Fibroblast of lung (primary cell): ENCODE data around the gene ADD3. TPM values are rescaled to one million over a fixed set of nuclear protein-coding genes. Genes with fewer than 3 reads are reported as not detected.

Source experiments
- DNase-seq, 2 donors: peaks; one replicate each; pipeline versions ENCODE4 v3.0.0 to v3.0.0-alpha.2; 2010; ENCODE audit warnings: low read depth in 2 of 2
- H2AFZ ChIP-seq: 2 replicates; pipeline ENCODE4 v1.5.1; 2012; ENCODE audit warnings: low read length, control low read depth, inconsistent platforms
- H3K27ac ChIP-seq: 2 replicates; pipeline ENCODE4 v1.5.1; 2011; ENCODE audit warnings: low read length, control low read depth; ENCODE audit not compliant: insufficient read depth
- H3K27me3 ChIP-seq: 2 replicates; pipeline ENCODE4 v1.5.1; 2011; ENCODE audit warnings: mild to moderate bottlenecking, low read length; ENCODE audit not compliant: control insufficient read depth, insufficient read depth
- H3K36me3 ChIP-seq: 2 replicates; pipeline ENCODE4 v1.5.1; 2011; ENCODE audit warnings: low read length; ENCODE audit not compliant: control insufficient read depth, insufficient read depth
- H3K4me1 ChIP-seq: 2 replicates; pipeline ENCODE4 v1.5.1; 2011; ENCODE audit warnings: low read length; ENCODE audit not compliant: control insufficient read depth, insufficient read depth; ENCODE audit errors: extremely low read depth
- H3K4me2 ChIP-seq: 2 replicates; pipeline ENCODE4 v1.5.1; 2011; ENCODE audit warnings: low read length, control low read depth; ENCODE audit not compliant: insufficient read depth; ENCODE audit errors: extremely low read depth
- H3K4me3 ChIP-seq, 4 experiments: fragments of 200-600 bp in 1 of 4; sonication (generic) in 1 of 4; replicated peaks in 1 of 4; 2 replicates each; pipeline ENCODE4 v1.5.1; 2011 to 2016; ENCODE audit warnings: low read length in 4 of 4, low read depth in 3 of 4, mild to moderate bottlenecking in 3 of 4, control low read depth in 2 of 4, inconsistent platforms in 1 of 4, mixed read lengths in 1 of 4; ENCODE audit not compliant: insufficient read depth in 1 of 4; ENCODE audit errors: control extremely low read depth in 1 of 4
- H3K79me2 ChIP-seq: 2 replicates; pipeline ENCODE4 v1.5.1; 2012; ENCODE audit warnings: mild to moderate bottlenecking, low read length, inconsistent platforms; ENCODE audit not compliant: control insufficient read depth, insufficient read depth
- H3K9ac ChIP-seq: 2 replicates; pipeline ENCODE4 v1.5.1; 2011; ENCODE audit warnings: mild to moderate bottlenecking, low read length, control low read depth; ENCODE audit not compliant: insufficient read depth
- H3K9me3 ChIP-seq: 2 replicates; pipeline ENCODE4 v1.5.1; 2012; ENCODE audit warnings: low read depth, low read length; ENCODE audit not compliant: control insufficient read depth, insufficient read depth
- H4K20me1 ChIP-seq: 2 replicates; pipeline ENCODE4 v1.5.1; 2011; ENCODE audit warnings: low read length; ENCODE audit not compliant: control insufficient read depth, insufficient read depth; ENCODE audit errors: extremely low read depth
- EZH2 ChIP-seq: IDR thresholded peaks from 2 replicates; pipeline ENCODE4 v1.5.1; 2012; ENCODE audit warnings: low read length, control low read depth, mild to moderate bottlenecking; ENCODE audit errors: missing control alignments
- polyA plus RNA-seq, 2 donors: library from polyadenylated mRNA; depleted of rRNA in 1 of 2; stranded (reverse) in 1 of 2; unstranded in 1 of 2; fragments of >200 nt; gene quantifications; 2 replicates each; pipeline ENCODE4 v1.2.1, GENCODE V29; 2011 to 2012; ENCODE audit warnings: missing spikeins in 1 of 2
- total RNA-seq: library from RNA; depleted of rRNA; stranded (reverse); fragments of >200 nt; gene quantifications from 2 replicates; pipeline ENCODE4 v1.2.1, GENCODE V29; 2014
- TF ChIP-seq, protein P1 (sequence below), 2 donors: IDR thresholded peaks in 1 of 2; conservative IDR thresholded peaks in 1 of 2; 1 replicate in 1 of 2; 2 replicates in 1 of 2; pipeline ENCODE4 v1.5.1; 2011 to 2012; ENCODE audit warnings: low read length in 2 of 2, control low read depth in 1 of 2, inconsistent platforms in 1 of 2, low read depth in 1 of 2, mild to moderate bottlenecking in 1 of 2

Gene ADD3
- total and polyA plus RNA-seq, 2 donors (not counting 1 experiment from before 2014, with no cell fraction given), result 93.0 to 416 TPM

DNA sequence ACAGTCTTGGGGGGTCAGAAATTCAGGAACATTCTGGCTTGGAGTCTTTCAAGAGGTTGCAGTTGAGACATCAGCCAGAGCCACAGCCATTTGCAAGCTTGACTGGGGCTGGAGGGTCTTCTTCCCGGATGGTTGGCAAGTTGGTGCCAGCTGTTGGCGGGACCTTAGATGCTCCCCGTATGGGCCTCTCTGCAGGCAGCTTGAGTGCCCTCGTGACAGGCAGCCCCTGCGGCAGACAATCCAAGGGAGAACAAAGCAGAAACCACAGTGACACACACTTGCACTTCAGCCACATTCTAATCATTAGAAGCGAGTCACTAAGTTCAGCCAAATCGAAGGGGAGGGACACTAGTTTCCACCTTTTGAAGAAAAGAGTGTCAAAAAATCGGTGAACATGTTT, 140.2 kb downstream of the ADD3 start:
- Histone ChIP-seq H3K36me3 (no peaks in the 10 kb centered on the region), H3K4me2 (no peak overlapping the region), H4K20me1 (no peaks in the 10 kb centered on the region), H3K27me3 (peaks cover 4% of the 10 kb centered on the region), H2AFZ (no peak overlapping the region), H3K9ac (no peak overlapping the region), H3K4me3 (no peak overlapping the region), H3K27ac (no peak overlapping the region), H3K9me3 (no peaks in the 10 kb centered on the region), H3K4me1 (no peaks in the 10 kb centered on the region), H3K79me2 (no peaks in the 10 kb centered on the region)
- DNase-seq, result peak in 1 of 2 donors; percentile 18
- no peak for TF ChIP-seq EZH2
- TF ChIP-seq, protein P1, sequence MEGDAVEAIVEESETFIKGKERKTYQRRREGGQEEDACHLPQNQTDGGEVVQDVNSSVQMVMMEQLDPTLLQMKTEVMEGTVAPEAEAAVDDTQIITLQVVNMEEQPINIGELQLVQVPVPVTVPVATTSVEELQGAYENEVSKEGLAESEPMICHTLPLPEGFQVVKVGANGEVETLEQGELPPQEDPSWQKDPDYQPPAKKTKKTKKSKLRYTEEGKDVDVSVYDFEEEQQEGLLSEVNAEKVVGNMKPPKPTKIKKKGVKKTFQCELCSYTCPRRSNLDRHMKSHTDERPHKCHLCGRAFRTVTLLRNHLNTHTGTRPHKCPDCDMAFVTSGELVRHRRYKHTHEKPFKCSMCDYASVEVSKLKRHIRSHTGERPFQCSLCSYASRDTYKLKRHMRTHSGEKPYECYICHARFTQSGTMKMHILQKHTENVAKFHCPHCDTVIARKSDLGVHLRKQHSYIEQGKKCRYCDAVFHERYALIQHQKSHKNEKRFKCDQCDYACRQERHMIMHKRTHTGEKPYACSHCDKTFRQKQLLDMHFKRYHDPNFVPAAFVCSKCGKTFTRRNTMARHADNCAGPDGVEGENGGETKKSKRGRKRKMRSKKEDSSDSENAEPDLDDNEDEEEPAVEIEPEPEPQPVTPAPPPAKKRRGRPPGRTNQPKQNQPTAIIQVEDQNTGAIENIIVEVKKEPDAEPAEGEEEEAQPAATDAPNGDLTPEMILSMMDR (conservative IDR thresholded peaks at IDR 0.05 in 1 of 2, IDR thresholded peaks at IDR 0.05 in 1 of 2; ENCODE audit: low read depth in 1 of 2, low read length in 2 of 2), result no peak

DNA sequence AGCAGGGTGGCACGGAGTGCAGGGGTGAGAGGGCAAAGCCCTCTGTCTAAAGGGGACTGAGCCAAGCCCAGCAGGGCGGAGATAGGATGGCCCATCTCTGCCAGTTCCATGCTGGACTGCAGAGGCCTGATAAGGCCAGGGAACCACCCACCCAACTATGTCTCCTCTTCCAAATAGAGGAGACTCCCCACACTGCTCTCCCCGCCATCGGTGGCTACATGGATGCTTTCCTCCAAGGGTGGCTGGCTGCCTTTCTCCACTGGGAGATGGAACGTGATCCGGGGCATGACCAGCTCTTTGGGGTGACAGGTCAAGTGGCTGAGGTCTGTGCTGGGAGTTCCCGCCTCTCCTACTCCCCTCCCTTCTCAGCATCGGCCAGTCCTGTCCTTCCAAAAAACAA, 141.5 kb downstream of the ADD3 start:
- no peak for TF ChIP-seq EZH2
- TF ChIP-seq, protein P1 (conservative IDR thresholded peaks at IDR 0.05 in 1 of 2, IDR thresholded peaks at IDR 0.05 in 1 of 2; ENCODE audit: low read depth in 1 of 2, low read length in 2 of 2), result no peak
- no peak overlapping the region for H3K9ac ChIP-seq
- H3K4me1 ChIP-seq, result no peaks in the 10 kb centered on the region
- no peaks in the 10 kb centered on the region for H3K79me2 ChIP-seq
- H3K27ac ChIP-seq, result no peak overlapping the region
- no peaks in the 10 kb centered on the region for H4K20me1 ChIP-seq
- no peaks in the 10 kb centered on the region for H3K36me3 ChIP-seq
- no peak overlapping the region for H2AFZ ChIP-seq
- no peaks in the 10 kb centered on the region for H3K9me3 ChIP-seq
- no peak overlapping the region for H3K4me3 ChIP-seq
- H3K4me2 ChIP-seq, result no peak overlapping the region
- H3K27me3 ChIP-seq, result peaks cover 4% of the 10 kb centered on the region
- DNase-seq, result no peak

DNA sequence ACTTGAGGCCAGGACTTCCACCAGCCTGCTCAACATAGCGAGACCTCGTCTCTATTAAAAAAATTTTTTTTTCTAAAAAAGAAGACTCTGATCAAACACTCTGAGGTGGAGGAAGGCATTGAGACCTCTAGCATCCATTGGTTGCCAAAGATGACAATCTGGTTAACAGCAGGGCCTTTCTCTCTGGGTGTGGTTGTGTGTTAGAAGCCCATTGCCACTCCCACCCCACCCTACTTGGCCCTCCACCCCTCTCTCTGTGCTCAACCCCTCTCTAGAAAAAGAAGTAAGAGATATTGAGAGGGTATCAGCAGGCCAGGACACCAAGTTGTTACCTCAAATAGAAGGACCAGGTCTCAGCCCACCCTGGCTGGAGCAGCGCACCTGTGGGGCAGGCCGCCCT, 142.3 kb downstream of the ADD3 start:
- H3K27ac ChIP-seq, result no peak overlapping the region
- no peak overlapping the region for H3K4me2 ChIP-seq
- no peaks in the 10 kb centered on the region for H4K20me1 ChIP-seq
- H3K36me3 ChIP-seq, result no peaks in the 10 kb centered on the region
- H3K79me2 ChIP-seq, result no peaks in the 10 kb centered on the region
- H3K27me3 ChIP-seq, result peaks cover 4% of the 10 kb centered on the region
- H3K9ac ChIP-seq, result no peak overlapping the region
- no peak overlapping the region for H2AFZ ChIP-seq
- H3K9me3 ChIP-seq, result no peaks in the 10 kb centered on the region
- TF ChIP-seq, protein P1 (conservative IDR thresholded peaks at IDR 0.05 in 1 of 2, IDR thresholded peaks at IDR 0.05 in 1 of 2; ENCODE audit: low read depth in 1 of 2, low read length in 2 of 2), result no peak
- no peak for TF ChIP-seq EZH2
- no peak overlapping the region for H3K4me3 ChIP-seq
- no peak for DNase-seq
- H3K4me1 ChIP-seq, result no peaks in the 10 kb centered on the region
